Left renal pelvis (tissue), 4 donors: ENCODE results near the gene MPZL2. TPM values are rescaled to one million over a fixed set of nuclear protein-coding genes. Genes with fewer than 3 reads are reported as not detected.

Source experiments
- DNase-seq, 4 donors: peaks; one replicate each; pipeline ENCODE4 v3.0.0-alpha.2; 2013; ENCODE audit warnings: low read depth in 4 of 4, low spot score in 3 of 4
- polyA plus RNA-seq, 4 donors: library from polyadenylated mRNA; unstranded; fragments of 120-200 nt; gene quantifications; one replicate each; pipeline ENCODE4 v1.2.1, GENCODE V29; 2013; ENCODE audit not compliant: insufficient read length in 4 of 4

MPZL2 gene
- polyA plus RNA-seq, 4 donors, result 3.2 to 27.9 (median 23.3) TPM

GRCh38 chr11:118243993-118244762 is 19.9 kb downstream of the MPZL2 start:
- DNase-seq, result no peak

GRCh38 chr11:118243161-118243560 is 20.9 kb downstream of the MPZL2 start:
- DNase-seq, result no peak

GRCh38 chr11:118241764-118242098 is 22.4 kb downstream of the MPZL2 start:
- no peak for DNase-seq

- DNase-seq, result no peak
Measured at GRCh38 chr11:118240999-118241763, 22.9 kb downstream of the MPZL2 start.

GRCh38 chr11:118239509-118240205 is 24.4 kb downstream of the MPZL2 start:
- no peak for DNase-seq

- DNase-seq, result no peak
Measured at GRCh38 chr11:118238929-118239328, 25.2 kb downstream of the MPZL2 start.

- no peak for DNase-seq
Measured at GRCh38 chr11:118238421-118238820, 25.7 kb downstream of the MPZL2 start.

GRCh38 chr11:118236170-118236569 is 27.9 kb downstream of the MPZL2 start:
- no peak for DNase-seq

GRCh38 chr11:118234833-118235232 is 29.3 kb downstream of the MPZL2 start:
- DNase-seq, result no peak

GRCh38 chr11:118233850-118234249 is 30.2 kb downstream of the MPZL2 start:
- no peak for DNase-seq

GRCh38 chr11:118233377-118233776 is 30.7 kb downstream of the MPZL2 start:
- DNase-seq, result no peak

- DNase-seq, result no peak
Measured at GRCh38 chr11:118232659-118233058, 31.4 kb downstream of the MPZL2 start.

GRCh38 chr11:118231461-118231860 is 32.6 kb downstream of the MPZL2 start:
- DNase-seq, result no peak

GRCh38 chr11:118230088-118230487 is 34.0 kb downstream of the MPZL2 start:
- no peak for DNase-seq

- DNase-seq, result no peak
Measured at GRCh38 chr11:118229274-118229847, 34.7 kb downstream of the MPZL2 start.

- no peak for DNase-seq
Measured at GRCh38 chr11:118227865-118228785, 36.0 kb downstream of the MPZL2 start.

- no peak for DNase-seq
Measured at GRCh38 chr11:118226781-118227180, 37.3 kb downstream of the MPZL2 start.

- DNase-seq, result no peak
Measured at GRCh38 chr11:118226296-118226695, 37.8 kb downstream of the MPZL2 start.

- DNase-seq, result no peak
Measured at GRCh38 chr11:118224511-118225188, 39.4 kb downstream of the MPZL2 start, which contains the start of gene JAML. JAML (minus strand) TSS chr11:118225011; CDS start chr11:118214866, 10,145 bp downstream.
